Ammon's horn (tissue), 1 donor: Measurements from ENCODE around the gene FRS3.
"Not testable (repeated sequence)": the region's sequence is repeated elsewhere in the genome, so short reads cannot be mapped to it uniquely, and the experiment has no call there.

Experiments used
- DNase-seq: peaks from one replicate; pipeline ENCODE4 v3.0.0-alpha.2; 2016; ENCODE audit warnings: low spot score

FRS3 gene

DNA sequence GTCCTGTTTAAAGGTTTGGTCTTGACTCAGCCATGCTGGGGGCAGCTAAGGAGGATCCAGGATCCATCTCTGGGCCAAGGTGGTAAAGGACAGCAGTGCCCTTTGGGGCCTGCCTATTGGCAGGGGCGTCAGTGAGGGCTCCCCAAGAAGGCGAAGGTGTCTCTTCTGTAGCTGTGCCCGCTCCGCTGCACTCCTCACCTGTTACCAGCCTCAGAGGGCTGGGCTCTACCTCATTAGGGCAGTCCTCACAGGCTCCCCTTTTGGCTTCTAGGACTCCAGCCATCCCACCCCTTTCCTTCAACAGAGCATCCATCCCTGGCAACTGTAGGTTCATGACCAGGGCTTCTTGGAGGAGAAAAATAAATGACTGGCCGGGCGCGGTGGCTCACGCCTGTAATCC lies 10.3 kb downstream of the FRS3 start:
- no peak for DNase-seq

DNA sequence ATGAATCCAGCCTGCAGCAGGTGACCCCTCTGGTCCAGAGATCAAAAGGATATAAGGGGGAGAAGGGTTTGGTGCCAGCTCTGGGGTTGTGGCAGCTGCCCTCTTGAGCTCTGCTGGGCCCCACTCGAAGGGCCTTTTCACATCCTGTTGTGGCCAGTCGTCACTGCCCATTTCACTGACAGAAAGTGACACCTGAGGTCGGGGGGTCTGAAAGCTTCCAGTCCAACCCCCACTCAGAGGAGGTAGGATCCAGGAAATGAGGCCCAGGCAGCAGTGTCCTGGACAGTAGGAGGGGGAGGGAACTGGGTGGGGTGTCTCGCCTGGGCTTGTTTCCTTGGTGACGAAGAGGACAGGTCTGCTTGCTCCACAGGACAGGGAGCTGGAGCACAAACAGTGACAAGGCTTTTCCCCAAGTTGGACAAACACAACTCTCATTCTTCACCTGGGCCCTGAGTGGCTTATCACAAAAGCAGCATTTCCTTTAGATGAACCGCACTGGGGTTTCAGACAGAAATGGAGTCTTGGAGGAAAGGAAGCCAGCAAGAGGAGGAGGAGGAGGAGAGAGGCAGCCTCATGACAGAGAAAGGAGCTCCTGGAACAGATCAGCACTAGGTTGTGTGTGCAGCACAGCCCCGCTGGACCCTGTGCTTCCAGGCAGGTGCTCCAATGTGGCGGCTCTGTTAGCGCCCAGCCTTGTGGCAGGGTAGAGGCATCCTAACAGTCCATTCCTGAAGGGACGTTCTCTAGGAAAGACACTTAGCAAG lies 11.0 kb downstream of the FRS3 start:
- DNase-seq = no peak

DNA sequence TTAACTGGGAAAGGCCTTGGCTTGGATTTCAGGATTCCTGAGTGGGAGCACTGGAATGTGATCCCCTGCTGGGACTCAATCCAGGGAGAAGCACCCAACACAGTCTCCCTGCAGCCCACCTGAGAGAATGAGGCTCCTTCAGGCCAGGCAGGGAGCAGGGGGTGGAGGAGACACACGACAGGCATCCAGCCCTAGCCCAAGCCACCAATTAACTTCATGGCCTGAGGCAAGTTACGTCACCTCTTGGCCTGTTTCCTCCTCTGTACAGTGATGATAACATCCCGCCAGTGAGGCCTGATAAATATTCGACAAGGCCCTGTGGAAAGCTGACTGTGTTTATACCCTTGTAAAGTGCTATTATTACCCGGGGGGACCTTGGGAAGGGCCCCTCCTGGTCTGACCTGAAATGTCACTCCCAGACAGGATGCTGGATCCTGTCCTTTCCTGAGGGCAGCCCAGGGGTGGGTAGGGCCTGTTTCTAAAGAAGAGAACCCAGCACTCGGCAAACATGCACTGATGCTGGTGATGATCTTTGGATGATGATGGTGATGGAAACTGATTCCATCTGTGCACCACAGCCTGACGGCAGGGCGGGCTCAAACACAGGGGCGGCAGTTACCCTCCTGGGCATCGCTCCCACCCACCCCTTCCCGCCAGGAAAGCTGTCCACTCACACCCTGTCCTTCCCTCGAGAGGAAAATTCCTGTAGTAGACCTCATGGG lies 12.4 kb downstream of the FRS3 start:
- DNase-seq = no peak

DNA sequence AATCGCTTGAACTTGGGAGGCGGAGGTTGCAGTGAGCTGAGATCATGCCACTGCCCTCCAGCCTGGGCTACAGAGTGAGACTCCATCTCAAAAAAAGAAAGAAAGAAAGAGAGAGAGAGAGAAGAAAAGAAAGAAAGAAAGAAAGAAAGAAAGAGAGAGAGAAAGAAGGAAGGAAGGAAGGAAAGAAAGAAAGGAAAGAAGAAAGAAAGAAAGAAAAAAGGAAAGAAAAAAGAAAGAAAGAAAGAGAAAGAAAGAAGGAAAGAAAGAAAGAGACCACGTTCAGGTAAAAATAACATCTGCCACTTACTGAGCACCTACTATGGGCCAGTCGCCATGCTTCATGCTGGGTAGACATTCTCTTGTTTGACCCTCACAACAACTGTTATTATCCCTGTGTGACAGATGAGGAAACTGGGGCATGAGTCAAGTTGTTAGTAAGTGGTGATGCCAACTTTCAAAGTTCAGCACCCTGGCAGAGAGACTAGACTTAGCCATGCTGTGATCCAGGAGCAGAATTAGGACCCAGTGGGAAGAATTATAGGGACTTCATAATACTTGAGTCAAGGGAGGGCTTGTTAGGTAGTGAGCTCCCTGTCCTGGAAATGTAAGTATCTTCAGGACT lies 13.5 kb downstream of the FRS3 start:
- not testable (repeated sequence) for DNase-seq

DNA sequence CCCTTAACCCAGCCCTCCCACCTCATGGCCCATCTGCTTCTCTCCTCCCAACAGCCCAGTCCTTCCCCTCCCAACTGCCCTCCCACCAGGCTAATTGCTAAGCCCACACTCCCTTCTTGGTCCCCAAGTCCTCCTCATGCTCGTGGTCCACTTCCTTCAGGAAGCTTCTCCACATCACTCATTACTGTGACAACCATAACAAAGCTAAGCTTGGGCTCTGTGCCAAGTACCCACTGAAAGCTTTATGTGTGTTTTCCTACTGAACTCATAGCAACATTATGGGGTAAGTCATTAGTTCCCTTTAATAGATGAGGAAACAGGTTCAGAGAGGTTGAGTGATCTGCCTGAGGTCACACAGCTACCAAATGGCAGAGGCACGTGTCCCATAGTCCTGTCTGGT lies 16.2 kb downstream of the FRS3 start:
- DNase-seq = no peak

DNA sequence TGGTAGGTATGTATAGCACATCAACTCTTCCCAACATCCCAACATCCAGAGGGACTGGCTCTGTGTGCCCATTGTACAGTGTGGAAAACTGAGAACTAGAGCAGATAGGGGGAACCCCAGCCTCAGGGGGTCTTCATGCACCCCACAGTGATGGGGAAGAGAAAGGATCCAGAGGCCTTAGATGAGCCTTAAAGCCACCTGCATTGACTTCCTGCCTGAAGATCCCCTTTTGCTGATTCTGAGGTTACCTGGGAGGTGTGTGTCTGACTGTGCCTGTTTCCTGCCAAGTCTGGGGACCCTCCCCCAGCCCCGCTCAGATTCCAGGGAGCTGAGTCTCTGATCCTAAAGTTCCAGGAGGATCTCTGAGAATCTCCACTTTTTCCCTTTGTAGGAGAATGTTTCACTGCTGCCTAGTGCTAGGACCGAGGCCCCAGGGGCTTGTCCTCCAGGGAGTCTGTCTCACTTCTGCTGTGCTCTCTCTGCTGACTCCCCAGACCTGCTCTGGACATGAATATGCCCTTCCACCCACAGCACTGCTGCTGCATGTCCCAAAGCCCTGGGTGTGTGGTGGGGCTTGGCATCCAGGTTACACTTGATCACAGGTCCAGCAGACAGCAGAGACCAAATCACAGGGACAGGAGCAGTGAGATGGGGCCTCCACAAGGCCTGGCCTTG lies 19.7 kb downstream of the FRS3 start:
- DNase-seq = no peak

DNA sequence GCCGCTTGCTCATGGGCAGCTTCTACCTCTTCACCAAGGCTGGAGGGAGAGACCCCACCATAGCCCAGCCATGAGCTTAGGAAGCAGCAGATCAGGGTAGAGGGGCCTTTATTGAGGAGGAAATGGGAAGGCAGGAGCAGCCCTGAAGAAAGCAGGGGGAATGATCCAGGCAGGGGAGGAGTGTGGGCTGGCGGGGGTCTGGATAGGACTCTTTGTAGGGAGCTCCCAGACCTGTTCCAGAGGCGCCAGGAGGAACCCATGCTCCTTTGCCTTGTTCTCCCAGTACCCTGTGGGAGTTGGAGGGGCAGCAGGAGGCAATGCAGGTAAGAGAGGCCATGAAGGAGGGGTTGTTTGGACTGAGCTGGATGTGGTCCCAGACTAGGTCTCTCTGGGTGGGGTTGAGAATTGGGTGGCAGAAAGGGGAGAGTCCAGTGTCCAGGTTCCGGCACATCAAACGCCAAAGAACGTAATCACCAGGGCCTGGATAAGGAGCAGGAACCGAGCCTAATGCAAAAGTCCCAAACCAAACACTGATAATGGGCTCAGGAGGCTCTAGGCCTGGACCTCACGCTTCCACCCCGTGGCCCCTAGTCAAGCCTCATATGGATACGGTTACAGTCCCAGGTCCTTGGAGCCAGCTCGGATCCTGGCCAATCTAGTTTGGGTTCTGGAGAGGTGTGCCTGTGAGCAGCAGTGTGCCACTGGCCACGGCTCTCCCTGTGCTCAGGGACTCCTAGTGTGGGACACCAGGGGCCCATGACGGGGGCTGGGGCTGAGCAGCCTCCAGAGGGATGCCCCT lies 20.4 kb downstream of the FRS3 start:
- DNase-seq = no peak

DNA sequence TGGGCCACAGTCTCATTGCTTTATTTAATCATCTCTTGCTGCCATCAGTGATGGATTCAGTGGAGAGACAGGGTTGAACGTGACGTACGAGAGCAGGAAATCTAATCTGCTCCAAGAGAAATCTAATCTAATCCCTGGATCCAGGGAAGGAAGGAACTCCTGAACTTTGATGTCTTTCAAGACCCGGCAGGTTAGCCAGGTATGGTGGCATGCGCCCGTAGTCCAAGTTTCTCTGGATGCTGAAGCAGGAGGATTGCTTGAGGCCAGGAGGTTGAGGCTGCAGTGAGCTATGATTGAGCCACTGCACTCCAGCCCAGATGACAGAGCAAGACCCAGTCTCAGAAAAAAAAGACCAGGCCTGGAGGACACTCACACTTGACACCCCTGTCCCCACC lies 21.1 kb downstream of the FRS3 start:
- DNase-seq = no peak

DNA sequence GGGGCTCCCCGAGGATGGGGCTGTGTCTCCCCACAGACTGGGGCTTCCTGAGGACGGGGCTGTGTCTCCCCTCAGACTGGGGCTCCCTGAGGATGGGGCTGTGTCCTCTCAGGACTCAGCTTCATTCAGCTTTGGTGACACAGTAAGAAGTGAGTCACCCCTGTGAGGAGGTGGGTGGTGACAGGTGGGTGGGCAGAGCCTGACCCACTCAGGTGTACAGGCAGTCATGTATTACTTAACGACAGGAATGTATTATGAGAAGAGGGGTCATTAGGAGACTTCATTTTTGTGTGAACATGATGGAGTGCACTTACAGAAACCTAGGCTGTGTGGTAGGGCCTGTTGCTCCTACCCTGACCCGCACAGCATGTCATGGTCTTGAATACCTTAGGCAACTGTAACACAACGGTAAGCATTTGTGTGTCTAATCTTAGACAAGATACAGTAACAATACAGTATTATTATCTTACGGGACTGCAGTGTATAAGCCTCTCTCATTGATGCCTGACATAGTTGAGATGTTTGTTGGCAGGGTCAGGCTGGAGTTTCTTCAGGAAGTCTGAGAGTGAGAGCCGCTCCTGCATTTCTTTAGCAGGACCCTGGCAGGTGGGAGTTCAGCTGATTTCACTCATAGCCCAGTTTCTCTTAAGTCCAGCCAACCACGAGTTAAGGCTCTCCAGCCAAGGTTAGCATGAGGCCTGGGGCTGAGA lies 21.6 kb downstream of the FRS3 start:
- DNase-seq = no peak

DNA sequence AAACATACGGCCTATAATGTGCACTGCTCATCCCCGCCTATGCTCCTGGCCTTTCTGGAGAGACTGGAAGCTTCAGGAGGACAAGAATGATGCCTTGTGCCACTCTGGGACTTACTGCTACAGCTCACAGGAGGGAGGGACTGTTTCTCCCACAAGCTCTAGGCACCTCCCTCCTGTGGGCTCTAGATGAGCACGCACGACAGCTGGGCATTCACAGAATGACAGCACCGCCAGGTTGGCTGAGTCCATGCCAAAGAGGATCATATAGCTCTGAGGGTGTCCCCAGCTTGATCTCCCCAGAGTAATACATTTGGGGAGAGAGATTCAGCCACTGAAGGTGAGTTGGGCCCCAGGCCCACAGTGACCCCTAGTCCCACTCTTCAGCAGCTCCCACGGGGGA lies 22.4 kb downstream of the FRS3 start:
- no peak for DNase-seq

DNA sequence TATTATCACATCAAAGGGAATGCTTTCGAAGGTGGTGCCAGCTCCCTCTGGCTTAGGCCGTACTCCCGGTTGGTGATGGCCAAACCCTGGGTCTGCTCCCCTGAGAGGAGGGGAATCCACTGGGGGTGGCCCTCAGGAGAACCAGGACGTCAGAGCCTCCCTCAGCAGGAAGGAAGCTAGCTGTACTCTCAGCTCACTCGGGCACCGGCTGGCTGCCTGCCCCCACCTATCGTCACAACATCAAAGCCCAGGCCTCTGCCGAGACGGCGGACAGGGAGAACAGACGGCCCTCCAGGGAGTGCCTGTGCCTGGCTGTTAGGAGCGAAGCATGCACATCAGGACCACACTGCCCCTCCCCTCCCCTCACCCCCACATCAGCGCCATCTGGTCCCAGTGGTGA lies 23.3 kb downstream of the FRS3 start:
- no peak for DNase-seq

DNA sequence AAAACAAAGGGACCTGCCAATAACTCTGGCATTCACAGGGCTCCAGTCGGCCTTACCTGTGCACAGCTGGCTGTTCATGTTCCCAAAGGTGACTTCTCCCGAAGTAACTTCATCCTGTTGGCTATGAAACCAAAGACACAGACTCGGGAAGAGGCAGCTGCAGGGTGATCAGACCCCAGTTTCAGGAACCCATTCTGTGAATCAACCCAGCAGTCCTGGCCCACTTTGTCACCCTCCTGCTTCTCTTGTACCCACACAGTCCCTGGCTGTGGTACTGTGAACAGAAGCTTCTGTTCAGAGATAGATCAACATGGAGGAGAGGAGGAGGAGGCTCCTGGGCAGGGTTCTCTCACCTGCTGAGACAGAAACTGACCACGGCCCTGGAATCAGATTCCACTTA lies 23.8 kb downstream of the FRS3 start:
- no peak for DNase-seq

DNA sequence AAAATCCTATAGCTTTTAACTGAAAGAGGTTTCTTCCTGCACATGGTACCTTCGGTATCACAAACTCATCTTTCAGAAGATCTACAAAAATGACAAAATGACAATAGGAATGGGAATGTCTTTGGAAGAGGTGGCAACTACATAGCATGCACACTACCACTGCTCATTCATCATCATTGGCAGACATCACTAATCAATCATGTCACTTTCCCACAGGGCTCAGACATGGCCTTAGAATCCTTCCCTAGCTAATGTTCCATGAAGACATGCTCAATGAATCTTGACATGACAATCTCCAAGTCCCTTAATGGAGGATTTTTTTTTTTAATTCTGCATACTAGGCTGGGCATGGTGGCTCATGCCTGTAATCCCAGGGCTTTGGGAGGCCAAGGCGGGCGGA lies 29.3 kb downstream of the FRS3 start:
- DNase-seq = no peak

DNA sequence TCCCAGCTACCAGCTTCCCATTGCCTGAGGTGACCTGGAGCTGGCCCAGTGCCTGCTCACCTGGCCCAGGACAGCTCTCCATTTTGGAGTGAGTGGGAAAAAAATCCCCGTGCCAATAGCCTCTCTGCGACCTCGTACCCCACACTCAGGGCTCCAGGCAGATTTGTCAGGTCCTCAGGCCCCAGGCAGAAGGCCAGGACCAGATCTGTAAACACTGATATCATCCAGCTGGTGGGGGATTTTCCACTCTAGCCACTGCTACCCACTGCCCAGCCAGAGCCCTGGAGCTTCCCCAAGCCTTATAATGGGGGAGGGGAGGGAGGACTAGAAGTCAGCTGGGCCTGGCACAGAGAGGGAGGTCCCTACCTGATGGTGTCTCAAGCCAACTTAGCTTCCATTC lies 31.2 kb downstream of the FRS3 start:
- no peak for DNase-seq

DNA sequence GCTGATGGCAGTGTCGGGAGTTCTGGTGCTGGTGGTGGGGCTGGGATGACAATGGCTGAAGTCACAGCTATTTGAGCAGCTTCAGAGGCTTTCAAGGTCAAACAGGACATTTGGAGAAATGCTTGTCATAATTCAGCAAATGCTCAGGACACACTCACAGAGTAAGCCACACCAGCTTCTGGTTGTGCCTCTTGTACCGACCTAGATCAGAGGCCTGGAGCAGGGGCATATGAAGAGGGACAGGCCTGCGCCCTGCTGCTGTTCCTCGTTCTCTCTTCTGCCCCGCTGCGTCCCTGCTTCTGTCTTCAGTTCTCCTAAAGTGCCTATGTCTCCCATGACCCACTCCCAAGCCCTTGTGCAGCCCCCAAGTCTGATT lies 31.6 kb downstream of the FRS3 start:
- DNase-seq = no peak

DNA sequence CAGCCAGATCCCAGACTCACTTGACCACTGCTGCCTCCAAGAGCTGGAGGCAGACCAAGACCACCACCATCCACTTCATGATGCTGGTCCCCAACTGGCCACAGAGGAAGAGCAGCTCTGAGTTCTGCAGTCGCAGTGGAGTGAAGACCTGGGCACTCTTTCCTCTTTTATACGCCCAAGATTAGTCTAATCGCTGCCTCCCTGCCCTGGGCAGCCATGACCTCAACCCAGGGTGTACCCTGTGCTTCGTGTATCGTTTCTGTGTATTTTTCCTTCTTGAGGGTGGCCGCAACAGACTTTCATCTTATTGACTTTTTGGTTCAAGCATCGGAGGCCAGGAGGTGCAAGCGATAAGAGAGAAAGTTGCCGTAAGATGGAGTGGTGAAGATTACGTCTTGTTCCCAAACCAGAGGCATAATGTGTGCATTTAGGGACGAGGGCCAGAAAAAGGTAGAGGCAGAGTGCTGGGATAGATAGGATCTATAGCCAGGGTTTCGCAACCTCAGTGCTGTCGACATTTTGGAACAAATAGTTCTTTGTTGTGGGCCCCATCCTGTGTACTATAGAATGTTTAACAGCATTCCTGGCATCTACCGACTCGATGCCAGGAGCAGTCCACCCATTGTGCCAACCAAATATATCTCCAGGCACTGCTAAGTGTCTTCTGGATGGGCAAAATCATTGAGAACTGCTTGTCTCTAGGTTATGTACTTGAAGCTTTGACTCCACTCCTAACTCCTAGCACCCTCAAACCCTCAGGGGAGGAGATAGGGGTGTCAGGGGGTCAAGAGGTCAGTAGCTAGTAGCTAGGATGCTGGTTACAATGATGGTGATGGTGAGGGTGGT lies 32.2 kb downstream of the FRS3 start, which contains the start of gene PGC:
PGC (minus strand) TSS at position 142 of the 846 bp plus-strand sequence; CDS start at position 79, 63 bp downstream.
- no peak for DNase-seq

DNA sequence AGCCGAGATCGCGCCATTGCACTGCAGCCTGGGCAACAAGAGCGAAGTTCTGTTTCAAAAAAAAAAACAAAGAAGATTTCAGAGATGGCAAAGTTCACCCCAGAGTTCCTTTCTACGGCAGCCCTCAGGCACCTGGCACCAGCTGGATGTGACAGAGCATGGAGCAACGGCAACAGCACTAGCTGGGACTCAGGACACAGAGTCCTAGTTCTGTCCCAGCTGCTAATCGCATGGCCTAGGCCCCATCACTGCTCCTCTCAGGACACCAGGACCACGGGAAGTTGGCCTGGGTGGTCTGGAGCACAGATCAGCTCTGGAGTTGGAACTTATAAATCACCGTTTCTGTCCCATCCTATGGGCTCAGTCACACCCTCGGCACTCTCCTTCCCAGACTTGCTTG lies 33.6 kb downstream of the FRS3 start:
- no peak for DNase-seq

DNA sequence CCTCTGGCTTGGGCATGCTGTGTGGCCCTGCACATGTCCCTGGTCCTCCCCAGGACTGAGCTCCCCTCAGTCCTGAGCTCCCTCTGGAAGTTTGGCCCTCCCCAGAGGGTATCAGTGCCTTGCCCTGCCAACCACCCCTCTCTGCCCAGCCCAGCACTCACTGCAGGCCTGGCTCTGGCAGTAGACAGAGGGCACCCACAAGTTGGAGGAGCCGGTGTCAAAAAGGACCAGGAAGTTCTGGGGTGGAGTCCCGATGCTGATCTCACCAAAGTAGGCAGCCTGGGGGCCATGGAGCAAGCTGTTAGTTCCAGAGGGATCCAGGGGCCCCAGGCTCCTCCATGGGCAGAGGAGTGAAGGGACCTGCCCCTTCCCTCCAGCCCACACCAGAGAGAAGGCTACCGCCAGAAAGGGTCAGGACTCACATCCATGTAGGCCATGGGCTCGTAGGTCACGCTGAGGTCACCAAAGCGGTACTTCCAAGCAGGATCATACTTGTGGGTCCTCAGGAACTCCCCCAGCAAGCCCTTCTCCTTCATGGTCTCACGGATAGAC lies 35.4 kb downstream of the FRS3 start:
- no peak for DNase-seq

DNA sequence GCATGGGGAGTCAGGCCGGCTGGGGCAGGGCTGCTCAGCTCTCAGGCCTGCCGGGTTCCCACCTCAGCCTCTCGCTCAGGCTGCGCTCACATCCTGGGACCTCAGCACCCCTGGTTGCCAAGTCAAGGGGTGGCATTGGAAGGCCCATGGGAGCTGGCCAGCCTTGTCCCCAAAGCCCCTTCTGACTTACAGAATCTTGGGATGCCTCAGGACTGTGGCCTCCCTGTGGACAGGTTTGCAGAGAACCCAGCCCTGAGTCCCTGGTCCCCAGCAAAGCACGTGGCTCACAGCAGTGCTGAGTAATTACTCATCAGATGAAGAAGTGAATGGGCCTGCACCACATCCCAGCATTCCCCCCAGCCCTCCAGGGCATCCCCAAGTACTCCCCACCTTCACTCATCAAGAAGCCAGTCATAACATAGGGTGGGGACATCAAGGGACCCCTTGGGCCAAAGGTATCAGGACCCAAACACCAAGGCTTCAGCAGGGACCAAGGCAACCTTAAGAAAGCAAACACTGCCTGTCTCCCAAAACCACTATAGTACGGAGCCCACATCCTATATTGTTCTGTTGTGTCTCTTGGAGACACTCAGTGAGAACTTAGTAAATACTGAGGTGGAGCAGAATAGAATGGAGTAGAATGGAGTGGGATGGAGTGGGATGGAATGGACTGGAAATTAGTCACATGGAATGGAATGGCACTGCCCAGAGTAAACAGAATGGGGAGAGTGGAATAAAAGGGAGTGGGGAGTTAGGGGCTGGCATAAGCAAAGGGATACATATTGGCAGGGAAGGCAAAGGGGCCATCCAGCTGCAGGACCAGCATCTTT lies 36.1 kb downstream of the FRS3 start:
- no peak for DNase-seq
